Stimulated activated CD4-positive, alpha-beta T cell treated with anti-CD3 and anti-CD28 coated beads, Interleukin-2, amount 100 ng/mL, for 4 hours (primary cell): ENCODE measurements around the gene HLX.

Experiments used
- DNase-seq: peaks from one replicate; pipeline ENCODE4 v3.0.0-alpha.2; 2020; ENCODE audit warnings: low read depth

HLX gene

DNA sequence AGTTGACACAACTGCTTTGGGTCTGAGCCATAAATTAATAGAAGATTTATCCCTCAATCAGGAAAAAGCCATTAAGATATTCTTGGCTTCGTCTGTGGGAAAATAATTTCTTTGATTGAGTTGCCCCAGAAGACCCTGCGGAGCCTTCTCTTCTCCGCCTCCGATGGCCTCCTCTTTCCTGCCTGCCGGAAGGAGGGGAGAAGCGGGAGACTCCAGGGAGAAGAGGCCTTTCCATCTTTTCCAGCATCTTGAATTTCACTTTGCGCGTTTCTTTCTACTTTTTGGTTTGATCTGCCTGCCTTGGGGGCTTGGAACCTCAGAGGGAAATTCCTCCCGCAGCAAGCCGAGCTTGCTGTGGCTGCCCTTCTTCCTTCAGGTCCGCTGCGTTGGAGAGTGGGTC is 16.8 kb downstream of the HLX start:
- no peak for DNase-seq

DNA sequence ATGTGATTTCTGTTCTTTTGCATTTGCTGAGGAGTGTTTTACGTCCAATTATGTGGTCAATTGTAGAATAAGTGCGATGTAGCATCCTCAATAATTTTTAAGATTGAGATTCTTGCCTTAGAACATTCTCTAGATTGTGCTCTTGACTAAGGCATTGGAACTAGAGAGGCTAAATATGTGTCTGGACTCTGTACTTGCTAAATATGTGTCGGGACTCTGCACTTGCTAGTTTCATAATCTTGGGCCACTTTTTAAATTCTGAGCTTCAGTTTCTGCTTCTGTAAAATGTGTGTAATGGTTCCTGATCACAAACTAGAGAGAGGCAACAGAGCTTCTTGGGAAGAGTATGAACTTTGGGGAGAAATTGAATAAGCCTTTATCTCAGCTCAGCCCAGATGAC is 21.6 kb downstream of the HLX start:
- DNase-seq = no peak

DNA sequence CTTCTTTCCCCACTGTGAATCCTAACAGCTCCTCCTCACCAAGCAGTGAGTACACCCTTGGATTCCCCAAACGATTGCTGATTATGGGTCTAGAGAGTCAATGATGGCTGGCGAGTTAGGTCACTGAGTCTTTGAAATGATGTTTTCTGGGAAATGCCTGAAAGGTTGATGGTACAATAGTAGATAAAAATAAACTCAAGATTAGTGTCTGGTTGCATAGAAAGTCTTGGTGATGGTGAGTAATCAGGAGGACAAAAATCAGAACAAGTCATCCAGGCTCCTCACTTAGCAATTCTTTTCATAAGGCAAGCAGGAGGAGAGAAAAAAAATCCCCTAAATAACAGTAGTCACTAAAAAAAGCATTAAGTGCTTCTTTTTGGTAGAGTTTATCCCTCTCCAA is 22.6 kb downstream of the HLX start:
- no peak for DNase-seq

GRCh38 chr1:220902916-220903315 is 23.7 kb downstream of the HLX start:
- DNase-seq = no peak

DNA sequence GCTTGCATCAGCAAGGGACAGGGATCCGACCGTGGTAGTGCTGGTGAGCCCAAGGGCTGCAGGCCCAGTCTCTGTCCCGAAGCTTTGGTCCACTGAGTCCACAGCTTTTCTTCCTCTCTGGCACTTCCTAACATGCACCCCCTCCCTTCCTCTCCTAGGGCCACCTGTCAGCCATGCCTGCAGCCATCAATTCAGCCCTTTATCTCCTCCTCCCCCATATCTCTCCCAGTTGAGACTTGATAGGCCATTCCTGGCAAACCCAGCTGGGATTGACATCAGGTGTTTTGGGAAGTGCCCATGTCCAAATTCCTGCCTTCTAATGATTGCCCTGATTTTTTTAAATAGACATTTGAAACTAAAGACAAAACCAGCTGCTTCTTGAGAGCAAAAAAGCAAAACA is 25.6 kb downstream of the HLX start:
- DNase-seq = no peak

GRCh38 chr1:220905650-220906560 is 26.7 kb downstream of the HLX start:
- DNase-seq = no peak

- no peak for DNase-seq
Observed at GRCh38 chr1:220906561-220907334, 27.5 kb downstream of the HLX start.

GRCh38 chr1:220908757-220909156 is 29.5 kb downstream of the HLX start:
- no peak for DNase-seq

DNA sequence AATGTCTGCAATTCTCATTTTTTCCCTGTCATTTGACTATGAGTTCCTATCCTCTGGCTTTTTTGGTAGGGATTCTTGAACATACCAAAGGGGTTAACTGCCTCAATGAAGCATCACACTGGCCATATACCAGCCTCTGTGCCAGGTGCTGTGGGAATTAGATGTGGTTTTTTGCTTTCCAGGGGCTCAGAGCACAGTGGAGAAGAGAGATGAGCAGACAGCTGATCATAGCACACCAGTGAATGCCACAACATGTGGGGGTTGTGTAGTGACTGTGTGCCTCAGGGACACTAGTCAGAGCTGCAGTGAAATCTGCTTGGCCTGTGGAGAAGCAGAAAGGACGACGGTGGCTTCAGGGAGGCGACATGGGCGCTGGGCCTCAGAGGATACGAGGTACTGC is 30.8 kb downstream of the HLX start:
- DNase-seq = no peak

GRCh38 chr1:220914283-220915116 is 35.3 kb downstream of the HLX start:
- DNase-seq = no peak

DNA sequence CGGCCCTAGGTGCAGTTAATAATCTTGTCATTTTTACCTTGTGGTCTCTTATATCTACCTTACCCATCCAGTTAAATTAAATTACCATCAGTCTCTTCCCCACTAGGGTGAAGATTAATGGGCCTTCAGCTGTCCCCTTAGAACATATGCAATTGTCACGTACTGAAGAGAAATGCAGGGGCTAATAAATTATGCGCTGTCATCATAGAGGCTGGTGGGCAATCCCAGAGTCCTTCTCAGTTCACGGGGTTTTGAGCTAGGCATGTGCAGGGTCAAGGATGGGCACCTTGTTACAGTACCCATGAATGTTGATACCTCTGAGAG is 35.8 kb downstream of the HLX start:
- no peak for DNase-seq

GRCh38 chr1:220915954-220916353 is 36.7 kb downstream of the HLX start:
- DNase-seq = no peak

DNA sequence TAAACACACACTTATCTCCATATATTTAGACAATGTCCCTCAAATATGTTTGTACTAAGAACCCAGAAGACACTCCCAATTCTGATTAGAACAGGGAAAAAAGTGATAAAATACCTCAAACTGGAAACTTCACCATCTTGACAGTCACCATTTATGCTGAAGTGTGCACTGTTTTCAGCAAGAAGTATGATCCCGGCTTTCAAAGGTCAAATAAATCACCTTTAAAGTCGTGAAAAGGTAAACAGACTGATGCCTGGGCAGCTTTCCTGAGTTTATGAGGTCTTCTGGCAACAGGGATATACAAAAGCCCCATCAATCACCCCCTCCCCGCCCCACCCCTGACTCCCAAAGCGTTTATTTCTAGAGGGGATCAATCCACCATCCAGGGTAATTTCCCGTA is 37.9 kb downstream of the HLX start:
- DNase-seq = no peak

GRCh38 chr1:220917535-220918209 is 38.4 kb downstream of the HLX start:
- DNase-seq = no peak

DNA sequence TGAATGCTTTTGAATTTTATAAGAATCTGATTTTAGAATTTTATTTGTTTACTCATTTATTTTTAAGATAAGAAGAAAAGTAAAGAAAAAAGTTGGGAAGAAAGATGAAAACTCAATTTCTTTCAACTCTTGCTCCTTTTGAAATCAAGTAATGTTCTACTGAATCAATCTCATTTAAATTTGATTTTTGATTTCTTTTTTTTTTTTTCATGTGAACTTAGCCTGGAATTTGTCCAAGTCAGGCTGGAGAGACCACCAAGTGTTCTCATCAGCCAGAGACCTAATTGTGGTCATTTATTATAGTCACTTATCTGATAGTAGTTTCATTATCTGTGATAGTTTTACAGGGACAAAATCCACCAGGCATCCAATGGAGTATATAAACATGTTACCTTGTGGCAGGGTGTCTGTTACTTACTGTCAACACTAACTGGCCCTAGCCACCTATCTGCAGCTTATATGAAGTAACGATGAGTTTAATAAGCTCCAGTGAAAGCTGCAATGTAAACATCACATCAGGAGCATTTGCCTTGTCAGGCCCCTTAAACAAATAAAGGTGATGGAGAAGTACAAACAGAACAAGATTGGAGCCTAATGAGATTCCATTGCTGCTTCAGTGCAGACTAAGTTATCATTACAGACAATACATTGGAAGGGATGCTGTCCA is 39.2 kb downstream of the HLX start:
- no peak for DNase-seq

DNA sequence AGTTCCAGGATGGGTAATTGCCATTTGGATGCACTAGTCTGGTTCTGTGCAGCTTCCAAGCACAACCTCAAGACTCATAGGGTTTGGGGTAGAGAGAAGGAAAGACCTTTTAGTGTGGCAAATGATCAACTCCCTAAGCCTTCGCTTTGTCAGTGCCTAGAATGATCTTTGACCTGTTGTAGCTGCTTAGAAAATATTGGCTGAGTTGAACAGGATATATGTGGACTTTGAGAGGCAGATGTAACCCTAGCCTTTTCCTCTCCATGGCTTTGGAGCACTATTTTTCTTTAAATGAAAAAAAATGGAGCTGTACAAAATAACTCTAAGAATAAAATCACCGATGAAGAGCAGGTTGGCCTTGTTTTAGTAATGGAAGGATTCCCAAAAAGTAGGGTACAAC is 41.7 kb downstream of the HLX start:
- DNase-seq = no peak

DNA sequence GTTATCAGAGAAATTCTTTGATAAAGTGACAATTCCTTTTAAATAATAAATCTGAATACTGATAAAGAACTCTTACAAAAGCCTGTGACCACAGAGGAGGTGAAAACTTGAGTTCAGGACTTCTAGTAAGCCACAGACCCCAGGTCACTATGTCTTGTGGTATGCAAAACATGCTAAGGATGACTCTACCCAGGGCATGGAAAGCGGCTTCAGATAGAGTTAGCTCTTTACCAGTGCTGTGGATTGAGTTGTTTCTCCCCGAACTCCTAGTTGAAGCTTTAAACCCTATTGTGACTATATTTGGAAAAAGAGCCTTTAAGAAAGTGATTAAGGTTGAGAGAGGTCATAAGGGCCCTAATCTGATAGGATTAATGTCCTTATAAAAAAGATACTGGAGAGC is 42.3 kb downstream of the HLX start:
- no peak for DNase-seq

DNA sequence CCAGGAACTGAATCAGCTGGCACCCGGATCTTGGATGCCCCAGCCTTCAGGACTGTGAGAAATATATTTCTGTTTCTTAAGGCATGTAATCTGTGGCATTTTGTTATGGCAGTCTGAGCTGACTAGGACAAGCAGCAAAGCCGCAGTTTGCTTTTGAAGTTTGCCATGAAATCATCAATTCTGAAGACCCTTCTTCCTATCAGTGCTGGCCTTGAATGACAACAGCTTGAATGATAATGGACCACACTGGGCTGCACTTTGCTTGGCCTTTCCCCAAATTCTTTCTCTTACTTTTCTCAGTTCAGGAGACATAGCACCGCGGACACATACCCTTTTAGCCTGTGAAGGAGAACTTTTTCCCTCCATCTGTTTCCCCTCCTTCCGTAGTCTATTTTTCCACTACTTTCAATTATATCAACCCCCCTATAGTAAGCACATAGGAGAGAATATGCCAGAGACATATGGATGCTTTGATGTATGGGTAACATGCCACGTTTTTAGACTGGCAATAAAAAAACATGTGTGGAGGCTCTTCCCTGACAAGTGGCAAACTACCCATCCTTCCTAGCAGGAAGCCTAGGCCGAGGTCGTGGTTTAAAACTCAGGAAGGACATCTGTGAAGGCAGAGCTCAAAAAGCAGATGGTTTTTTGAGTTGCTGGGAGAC is 42.9 kb downstream of the HLX start:
- no peak for DNase-seq

DNA sequence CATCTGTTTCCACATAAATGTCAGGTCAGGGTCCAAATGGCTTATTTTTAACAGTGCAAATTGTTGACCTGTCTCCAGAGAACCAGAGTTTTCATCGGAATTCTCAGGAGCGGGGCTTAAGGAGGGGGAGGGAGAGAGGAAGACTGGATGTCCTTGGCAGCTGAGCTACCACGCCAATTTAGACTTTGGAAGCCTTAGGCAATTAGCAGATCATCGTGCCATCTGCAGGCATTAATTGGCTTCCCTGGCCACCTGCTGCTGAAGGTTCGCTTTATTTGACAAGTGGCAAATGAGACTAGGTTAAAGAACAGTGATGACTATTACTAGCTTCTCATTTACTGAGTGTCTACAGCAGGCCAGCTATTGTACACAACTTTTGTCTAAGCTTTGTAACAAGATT is 43.7 kb downstream of the HLX start:
- DNase-seq = no peak

GRCh38 chr1:220924331-220924970 is 45.2 kb downstream of the HLX start:
- DNase-seq = no peak
